SH-SY5Y (cell line): ENCODE measurements around the gene SLC38A2.

Source experiments
- GATA2 ChIP-seq: IDR thresholded peaks from 2 replicates; pipeline ENCODE4 v1.6.1; 2011; ENCODE audit warnings: mild to moderate bottlenecking, low read depth, low read length
- GATA3 ChIP-seq: IDR thresholded peaks from 2 replicates; pipeline ENCODE4 v1.6.1; 2011; ENCODE audit warnings: low read depth, mild to moderate bottlenecking, low read length, moderate library complexity

DNA sequence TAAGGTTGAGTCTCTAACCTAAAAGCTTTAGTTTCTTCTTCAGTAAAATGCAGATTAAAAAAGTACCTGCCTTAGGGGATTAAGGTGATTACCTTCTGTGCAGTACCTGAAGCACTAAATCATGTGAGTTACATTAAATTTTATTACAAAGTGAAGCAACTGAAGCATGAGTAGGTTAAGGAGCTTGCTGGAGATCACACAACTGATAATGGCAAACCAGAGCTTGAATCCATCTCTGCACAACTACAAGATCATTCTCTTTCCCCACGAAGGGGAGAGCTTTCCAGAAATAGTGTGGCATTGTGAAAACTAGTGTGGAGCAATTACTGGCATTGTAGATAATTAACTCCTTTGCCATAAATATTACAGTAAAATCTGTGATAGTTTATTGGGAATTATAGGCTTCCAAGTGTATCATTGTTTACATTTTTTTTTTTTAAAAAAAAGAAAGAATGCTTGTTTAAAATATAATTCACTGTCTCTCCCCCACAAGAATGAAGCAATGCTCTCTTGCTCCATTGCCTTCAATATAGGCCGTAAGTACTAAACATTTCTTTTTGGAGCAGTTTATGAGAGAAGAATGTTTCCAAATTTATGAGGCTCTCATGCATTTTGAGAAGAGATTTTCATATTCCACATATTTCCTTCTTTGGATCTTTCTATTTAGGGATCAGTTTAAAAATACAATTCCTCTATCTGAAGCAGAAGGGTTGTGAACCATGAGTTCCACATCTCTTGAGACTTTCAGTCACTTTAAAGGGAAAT is 20.5 kb downstream of the SLC38A2 start:
- peak; percentile 76 for TF ChIP-seq GATA2
- peak; percentile 39; the same call in 1 of the 2 replicates for TF ChIP-seq GATA3
